ENCODE results near the gene FRAT2.
A peak's percentile ranks its signal among the peaks of the same experiment; 100 is the strongest.
"Not testable (repeated sequence)": the region's sequence is repeated elsewhere in the genome, so short reads cannot be mapped to it uniquely, and the experiment has no call there.

Gene FRAT2

DNA sequence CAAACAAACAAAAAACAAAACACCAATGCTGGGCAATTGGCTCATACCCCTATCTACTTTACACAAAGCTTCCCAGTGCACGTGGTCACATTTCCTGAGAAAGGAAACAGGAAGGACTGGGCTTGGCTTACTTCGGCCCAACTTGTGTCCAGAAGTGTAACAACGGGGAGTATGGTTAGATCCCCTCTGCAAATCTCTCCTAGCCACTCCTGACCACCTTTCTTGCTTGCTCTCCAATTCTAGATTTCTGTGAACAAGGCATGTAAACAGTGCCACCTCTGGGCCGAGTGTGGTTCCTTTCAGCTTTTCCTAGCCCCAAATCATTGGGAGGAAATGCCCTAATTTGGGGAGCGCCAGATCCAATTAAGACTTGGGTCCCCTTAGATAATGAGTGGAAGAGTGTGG, 21.0 kb upstream of the FRAT2 start:
- no peak for DNase-seq

DNA sequence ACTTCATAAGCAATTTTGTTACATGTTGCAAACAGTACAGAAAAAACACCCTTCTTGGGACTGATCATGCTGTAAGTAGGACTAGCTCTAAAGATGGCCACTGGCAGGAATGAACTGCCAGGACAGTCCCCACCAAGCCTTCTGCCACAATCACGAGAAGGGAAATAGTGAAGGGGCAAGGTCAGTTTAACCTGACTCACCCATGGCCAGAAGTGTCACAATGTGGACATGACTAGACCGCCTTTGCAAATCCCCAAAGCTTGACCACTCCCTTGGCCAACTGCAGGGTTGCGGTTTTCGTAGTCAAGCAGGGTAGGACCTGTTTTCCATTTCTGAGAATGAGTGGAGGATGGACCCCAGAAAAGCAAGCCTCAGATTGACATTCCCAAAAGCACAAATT, 19.4 kb upstream of the FRAT2 start:
- no peak for DNase-seq

DNA sequence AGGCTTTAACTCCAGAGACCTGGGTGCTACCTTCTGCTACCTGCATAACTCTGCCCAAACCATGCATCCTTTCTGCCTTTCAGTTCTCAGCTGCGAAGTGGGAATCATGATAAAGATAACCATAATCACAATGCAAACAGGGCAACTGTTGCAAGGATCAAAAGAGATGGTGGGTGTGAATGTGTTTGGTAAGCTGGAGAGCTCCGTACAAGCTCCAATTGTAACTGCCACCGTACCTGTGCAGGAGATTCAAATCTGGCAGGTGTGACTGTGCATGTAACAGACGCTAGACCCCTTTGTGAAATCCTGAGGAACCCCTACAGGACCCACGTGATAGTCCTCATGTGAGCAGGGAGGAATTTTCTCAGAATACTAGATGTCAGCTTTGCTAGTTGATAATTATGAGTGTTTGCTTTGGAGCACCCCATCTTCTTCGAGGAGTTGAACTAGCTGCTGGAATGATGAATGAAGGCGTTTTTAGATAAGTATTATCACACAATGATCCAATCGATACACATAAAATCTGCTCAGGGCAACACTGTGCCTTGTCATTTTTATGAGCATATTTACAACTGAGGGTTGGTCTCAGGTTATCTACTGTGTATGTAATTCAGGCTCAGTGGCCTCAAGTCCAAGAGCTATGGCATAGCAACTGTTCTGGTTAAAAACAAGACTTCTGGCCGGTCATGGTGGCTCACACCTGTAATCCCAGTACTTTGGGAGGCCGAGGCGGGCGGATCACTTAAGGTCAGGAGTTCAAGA, 15.4 kb upstream of the FRAT2 start:
- no peak for DNase-seq

DNA sequence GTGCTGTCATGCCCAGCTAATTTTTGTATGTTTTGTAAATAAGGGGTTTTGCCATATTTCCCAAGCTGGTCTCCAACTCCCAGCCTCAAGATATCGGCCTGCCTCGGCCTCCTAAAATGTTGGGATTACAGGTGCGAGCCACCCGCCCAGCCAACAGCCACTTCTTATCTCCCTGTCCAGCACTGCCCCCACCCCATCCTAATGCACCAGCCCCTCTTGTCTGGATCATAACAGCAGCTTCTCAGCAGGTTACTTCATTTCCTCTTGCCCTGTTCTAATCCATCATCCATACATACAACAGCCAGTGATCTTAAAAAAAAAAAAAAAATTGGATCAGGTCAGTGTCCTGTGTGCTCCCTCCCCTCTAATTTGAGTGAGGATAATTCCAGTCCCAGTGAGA, 12.8 kb upstream of the FRAT2 start:
- no peak for DNase-seq

DNA sequence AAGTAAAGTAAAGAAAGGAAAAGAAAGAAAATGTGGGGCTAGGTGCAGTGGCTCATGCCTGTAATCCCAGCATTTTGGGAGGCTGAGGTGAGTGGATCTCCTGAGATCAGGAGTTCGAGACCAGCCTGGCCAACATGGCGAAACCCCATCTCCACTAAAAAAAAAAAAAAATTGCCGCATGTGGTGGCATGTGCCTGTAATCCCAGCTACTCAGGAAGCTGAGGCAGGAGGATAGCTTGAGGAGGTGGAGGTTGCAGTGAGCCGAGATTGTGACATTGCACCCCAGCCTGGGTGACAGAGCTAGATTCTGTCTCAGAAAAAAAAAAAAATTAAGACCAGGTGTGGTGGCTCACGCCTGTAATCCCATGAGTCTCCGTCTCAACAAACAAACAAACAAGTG, 9.1 kb upstream of the FRAT2 start:
- DNase-seq: not testable (repeated sequence)

DNA sequence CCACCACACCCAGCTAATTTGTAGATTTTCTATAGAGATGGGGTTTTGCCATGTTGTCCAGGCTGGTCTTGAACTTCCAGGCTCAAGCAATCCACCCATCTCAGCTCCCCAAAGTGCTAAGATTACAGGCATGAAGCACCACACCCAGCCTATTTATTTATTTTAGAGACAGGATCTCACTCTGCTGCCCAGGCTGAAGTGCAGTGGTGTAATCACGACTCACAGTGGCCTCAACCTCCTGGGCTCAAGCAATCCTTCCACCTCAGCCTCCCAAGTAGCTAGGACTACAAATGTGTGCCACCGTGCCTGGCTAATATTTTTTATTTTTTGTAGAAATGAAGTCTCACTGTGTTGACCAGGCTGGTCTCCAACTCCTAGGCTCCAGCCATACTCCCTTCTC, 6.9 kb upstream of the FRAT2 start:
- DNase-seq: no peak

DNA sequence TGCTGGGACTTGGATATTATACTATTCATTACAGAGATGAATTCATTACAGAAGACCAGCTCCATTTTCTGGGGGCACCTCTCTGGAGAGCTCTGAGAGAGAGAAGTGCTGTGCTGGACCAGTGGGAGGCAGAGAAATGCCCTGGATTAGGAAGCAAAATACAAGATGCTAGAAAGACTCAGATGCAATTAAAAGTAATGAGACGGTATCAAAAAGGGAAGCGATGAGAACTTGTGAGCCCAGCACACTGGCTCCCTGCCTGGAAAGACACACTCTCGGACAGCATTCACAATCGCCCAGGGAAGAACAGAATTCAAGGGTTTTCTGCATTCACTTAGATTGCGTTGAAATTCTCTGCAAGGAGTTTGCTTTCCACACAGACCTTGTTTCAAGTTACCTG, 3.5 kb upstream of the FRAT2 start:
- DNase-seq: no peak

DNA sequence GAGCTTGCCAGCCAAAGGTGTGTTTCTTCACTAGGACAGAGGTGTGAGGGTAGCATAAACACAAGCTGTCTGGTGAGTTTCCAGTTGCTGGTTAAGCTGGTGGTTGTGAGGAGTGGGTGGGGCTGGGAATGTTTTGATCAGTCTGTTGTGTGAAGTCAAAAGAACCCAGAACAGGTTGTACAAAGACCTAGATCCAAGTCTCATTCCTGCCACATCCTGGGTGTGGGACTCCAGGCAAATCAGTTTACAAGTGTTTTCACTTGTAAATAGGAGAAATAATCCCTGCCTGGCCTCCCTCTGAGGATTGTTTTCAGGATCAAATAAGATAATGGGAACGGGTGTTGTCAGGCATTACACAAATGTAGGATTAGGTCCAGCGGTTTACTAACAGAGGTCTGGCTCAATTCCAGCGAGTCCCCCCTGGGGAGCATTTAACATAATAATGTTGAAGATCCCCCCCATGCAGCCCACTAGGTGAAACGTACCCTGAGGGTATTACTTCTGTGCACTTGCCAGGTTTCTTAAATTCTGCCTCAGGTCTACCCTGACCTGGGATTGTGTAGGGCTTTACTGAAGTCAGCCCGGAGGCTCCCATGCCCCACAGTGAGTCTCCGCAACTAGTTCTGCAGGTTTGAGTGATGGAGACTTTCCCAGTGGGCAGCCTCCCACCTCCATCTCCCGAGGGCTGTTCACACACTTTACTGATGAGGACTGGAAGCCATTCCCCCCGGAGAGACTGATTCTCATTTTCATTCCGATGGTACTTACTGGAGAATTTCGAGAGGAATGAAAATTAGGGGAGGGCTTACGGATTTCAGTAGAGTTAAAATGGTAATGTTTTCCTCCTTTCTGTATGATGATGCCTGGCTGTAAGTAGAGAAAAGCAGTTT, 2.7 kb upstream of the FRAT2 start:
- DNase-seq: no peak

DNA sequence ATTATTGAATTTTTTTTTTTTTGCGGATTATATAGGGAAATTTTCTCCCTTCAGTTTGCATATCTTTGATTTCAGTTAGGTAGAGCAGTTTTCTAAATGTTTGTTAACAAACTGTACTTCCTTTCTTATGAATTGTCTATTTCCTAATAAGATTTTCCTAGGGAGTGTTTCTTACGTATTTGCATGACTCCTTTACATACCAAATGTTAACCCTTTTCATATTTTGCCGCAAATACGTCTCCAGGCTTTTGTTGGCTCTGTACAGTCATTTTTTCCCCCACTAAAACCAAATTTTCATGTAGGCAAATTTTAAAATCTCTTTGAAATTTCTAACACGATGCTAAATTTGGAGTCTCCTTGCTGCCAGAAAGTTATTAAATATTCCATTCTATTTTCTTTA, 1.9 kb upstream of the FRAT2 start:
- no peak for DNase-seq

DNA sequence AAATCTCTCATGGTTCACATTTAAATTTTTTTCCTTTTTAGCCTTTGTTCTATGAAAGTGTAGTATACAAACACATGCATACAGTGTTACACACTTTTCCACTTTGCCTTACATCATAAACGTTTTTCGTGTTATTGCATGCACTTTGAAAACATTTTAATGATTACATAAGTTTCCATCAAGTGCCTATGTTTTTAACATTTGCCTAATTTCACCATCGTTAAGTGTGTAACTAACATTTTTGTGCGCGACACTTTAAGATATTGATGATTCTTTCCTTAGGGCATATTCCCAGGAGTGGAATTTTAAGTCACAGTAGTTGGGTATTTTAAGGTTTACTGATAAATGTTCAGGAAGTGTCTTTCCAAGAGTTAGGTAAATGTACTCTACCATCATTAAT, 1.5 kb upstream of the FRAT2 start:
- DNase-seq: no peak

DNA sequence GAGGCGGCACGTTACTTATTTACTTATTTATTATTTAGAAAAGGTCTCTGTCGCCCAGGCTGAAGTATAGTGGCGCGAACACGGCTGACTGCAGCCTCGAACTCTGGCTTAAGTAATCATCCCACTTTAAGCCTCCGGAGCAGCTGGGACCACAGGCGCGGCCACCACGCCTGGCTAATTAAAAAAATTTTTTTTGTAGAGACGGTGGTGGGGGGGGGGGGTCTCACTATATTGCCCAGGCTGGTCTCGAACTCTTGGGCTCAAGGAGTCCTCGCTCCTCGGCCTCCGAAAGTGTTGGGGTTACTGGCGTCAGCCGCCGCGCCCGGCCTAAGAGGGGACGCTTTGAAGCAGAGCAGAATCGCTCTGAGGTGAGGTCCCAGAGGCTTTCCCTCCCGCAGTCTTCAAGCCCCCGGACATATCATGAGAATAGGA, 675 bp upstream of the FRAT2 start:
- DNase-seq: no peak

DNA sequence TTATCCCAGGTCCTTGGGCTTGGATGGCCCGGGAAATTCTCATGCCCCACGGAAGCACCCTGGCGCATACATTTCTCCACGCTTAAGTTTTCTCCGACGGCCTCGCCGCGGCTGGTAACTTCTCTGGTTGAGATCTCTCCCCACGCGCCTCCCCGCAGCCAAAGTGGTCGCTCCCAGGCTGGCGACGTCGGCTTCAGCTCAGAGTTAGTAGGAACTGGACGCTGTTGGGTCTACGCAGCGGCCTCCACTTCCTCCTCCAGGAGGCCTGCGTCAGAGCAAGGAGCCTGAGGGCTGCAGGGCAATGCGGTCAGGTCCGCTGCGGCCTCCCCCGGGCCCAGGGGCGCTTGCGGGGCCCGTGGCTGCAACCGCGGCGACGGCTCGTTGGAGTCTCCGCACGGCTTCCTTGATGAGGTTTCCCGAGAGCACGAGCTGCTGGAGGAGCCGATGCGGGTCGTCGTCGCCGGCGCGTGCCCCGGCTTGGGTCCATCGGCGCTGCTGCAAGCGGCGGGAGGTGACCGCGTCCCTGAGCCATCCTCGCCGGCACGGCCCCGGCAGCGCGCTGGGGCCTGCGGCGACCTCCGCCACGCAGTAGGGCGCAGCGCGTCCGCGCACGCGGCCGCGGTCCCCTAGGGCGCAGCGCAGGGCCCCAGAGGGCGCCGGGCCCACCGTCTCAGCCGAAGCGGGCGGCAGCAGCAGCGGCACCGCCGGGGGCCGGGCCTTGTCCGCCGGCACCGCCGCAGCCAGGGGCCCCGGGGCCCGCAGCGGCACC, 744 bp downstream of the FRAT2 start:
- DNase-seq: peak; percentile 36

DNA sequence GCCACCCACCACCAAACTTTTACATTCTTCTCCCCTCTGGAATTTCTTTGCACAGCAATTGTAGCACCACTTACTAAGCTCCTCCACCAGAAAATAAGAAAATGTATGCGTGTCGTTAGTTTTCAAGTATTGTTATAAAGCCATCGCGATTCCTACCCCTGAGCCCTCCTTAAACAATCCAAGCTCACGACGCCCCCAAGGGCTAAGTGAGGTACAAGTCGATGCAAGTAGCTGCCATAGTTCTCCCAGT, 1.3 kb downstream of the FRAT2 start:
- no peak for DNase-seq

DNA sequence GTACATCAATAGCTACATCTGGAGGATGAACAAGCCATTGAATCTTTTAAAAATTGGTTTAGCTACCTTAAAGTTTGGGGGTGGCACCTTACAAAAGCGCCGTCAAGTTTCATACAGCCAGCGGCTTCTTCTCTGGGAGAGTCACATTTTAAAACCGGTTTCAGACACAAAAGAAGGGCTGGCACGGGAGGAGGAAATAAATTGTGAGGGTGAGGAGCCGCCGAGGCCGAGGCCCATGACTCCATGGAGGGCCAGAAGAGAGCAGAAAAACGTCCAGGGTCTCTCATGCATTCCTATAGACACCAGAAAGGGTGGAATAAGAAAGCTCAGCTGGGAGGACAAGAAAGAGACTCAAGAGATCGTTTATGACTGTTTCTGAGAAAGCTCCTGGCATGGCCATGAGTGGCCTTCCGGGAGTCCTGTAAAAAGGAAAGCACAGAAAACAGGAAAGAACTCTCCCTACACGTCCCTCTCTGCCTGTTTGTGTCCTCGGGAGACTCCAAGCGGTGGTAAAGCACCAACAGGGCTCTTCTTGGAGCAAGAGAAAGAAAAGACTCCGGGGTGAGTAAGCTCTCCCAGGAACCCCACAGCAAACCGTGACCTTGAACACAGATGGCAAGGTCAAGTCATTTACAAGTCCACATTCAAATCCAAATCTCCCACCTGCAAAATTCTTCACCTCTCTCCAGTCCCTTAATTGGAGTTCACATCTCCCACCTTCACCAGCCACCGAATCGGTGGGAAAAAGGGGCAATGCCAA, 1.8 kb downstream of the FRAT2 start:
- DNase-seq: no peak

DNA sequence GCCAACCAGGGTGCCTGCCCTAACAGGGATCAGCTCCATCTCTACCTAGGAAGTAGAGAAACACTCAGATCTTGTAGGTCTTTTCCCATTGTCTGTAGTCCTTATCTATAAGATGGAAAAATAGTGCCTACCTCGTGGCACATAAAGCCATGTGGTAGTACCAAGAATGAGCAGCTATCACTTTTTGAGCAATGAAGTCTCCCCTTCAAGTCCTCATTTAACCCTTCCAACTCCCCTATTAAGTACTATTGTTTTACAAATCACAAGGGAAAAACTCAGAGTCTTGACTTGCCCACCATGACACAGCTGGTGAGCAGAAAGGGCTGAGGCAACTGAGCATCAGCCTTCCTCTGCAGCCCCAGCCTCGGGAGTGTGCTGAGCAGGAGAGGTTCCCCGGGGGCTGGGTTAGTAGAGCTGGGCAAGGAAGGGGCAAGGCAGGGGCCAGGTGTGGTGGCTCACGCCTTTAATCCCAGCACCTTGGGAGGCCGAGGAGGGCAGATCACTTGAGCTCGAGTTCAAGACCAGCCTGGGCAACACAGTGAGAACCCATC, 3.3 kb downstream of the FRAT2 start:
- DNase-seq: no peak

DNA sequence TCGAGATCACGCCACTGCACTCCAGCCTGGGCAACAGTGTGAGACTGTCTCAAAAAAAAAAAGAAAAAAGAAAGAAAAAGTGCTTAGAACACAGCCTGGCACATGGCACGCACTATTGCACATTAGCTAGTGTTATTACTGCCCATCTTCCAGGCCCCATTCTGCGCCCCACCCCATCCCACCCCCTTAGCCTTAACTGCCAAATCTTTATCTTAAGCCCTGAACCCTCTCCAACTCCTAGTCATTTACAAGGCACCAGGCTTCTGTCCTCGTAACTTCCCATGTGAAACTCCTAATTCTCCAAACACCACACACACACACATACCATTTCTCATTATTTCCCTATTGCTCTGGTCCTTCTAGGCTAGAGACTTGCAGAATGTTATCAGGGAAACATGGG, 4.8 kb downstream of the FRAT2 start:
- DNase-seq: no peak

DNA sequence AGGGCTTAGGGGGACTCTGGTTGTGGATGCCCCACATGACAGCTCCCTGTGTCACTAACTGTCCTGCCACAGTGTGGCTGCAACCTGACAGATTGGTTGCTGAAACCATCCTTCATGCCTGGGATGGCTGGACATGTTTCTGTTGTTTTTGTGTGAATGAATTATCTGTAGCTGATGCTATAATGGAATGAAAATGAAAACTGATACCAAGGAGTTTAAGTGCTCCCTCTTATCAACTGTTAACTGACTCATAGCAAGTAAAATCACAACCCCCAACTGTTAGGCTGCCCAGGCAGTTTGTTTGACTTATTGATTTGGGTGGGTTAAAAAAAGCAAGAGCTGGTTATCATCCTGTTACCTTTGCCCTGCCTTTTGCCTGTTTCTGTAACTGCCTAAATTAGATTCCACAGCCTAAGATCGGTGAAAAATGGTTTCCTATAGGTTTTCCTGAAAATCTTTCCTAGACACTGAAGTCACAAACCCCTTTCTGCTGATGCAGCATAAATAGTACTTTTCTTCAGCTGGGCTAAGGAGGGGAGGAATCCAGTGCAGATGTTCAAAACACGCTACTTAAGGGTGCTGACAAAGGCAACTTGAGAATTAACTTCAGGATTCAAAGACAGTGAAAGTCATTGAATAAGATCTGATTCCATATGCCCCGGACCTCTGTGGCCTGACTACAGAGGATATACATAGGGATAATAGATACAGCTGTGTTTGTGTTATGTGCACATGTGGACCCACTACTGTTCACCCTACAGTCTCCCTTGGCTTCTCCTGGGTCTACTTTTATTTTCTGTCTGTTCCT, 5.7 kb downstream of the FRAT2 start:
- no peak for DNase-seq

DNA sequence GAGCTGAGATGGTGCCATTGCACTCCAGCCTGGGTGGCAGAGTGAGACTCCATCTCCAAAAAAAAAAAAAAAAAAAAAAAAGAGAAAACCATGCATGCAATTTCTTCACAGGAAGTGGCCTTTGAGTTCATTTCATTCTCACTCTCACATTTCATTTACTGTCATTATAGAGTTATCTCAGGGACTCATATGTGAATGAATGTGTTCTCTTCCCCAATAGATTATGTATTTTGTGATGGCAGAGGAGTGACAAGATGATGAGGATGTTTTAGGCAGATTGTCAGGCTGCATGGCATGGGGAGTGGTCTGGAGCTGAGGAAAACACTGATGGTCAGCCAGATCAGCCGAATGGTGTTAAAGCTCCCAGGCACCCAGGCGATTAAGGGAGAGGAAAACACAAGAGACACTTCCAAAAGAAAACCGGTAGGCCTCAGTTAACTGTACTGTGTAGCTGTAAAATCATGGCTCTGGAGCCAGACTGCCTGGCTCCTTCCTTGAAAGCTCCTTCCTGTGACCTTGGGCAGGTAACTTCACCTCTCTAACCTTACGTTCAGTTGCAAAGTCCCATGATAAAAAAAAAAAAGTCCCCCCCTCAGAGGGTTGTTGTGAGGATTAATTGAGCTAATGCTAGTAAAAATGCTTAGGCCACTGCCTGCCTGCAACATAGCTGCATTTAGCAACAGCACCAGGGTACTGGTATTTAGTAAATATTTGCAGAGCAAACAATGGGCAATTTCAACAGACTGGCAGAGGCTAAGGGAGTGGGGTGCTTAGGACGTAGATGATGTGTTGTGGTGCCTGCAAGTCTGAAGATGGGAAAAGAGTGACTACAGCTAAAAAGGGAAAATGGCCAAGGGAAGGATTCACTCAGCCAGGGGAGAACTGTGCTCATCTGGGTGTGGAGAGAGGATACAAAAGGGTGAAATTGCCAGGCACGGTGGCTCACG, 6.9 kb downstream of the FRAT2 start:
- DNase-seq: no peak

DNA sequence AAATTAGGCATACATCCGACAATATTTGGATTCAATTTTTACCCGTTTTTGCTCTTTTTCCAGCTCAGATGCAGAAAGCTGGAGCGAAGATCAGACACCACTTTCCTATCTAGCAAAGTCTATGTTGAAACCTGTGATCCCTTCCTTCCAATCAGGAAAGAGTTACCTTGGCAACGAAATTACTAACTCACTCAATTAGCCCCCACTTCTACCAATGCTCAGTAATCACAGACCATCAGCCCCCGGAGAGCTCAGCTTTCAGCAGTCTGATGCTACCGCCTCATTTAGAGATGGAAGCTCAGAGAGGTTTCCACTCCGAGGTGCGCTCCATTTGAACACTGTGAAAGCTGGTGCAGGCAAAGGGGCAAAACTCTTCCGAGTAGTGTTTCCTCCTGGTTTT, 8.8 kb downstream of the FRAT2 start:
- no peak for DNase-seq

DNA sequence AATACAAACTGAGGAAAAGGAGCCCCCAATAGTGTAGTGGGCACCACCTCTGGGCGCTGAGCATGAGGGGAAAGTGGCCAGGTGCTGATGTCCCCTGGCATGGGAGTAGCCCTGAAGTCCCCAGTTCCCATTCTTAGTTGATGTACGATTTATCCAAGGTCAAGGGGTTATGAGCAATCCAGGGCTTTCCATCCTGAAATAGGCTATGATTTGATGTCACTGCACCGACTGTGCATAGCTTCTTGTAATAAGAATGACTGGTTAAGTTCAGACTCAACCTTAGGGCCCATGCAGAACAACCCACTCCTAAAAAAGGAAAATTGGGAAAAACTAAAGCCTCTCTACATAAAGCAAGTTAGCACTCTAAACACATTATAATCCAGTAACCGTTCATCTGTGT, 11.0 kb downstream of the FRAT2 start:
- no peak for DNase-seq

DNA sequence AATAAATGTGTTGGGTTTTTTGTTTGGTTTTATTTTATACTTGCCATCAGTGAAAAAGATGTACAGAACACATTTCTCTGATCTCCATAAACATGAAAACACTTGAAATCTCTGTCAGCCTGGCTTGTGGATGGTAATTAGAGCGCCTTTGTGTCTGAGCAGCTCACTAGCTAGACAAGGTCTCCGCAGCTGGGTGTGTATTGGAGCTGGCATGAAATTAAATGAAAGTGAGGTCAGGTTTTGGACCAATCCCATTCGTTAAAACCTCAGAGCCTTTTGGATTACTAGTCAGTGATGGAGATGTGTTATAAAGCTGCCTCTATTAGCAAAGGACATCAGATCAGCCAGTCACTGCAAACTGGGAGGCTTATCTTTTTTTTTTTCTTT, 12.7 kb downstream of the FRAT2 start:
- no peak for DNase-seq

Measured in stimulated activated CD4-positive, alpha-beta T cell treated with anti-CD3 and anti-CD28 coated beads, Interleukin-4, amount 100 ng/mL, for 1 hour (primary cell).